Measurements from ENCODE around the gene CLEC14A.

CLEC14A gene

DNA sequence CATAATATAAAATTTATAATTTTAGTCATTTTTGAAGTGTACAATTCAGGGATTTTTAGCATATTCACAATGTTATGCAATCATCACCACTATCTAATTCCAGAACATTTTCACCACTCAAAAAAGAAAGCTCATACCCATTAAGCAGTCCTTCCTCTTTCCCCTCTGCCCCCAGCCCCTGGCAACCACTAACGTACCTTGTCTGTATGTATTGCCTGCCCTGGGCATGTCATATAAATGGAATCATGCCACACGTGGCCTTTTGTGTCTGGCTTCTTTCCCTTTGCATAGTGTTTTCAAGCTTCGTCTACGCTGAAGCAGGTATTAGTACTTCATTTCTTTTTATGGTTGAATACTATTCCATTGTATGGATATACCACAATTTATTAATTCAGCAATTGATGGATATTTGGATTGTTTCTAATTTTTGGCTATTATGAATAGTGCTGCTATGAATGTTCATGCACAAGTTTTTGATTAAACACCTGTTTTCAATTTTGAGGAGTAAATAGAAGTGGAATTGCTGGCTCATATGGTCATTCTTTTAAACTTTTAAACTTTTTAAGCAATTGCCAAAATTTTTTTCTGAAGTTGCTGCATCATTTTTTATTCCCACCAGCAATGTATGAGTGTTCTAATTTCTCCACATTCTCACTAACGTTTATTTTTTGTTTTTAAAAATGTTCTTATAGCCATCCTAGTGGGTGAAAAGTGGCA is 49.8 kb downstream of the CLEC14A start:
- Histone ChIP-seq H3K4me1 (ENCODE audit: insufficient read depth, low read length) (no peaks in the 10 kb centered on the region), H3K9ac (ENCODE audit: low read depth, low read length) (no peak overlapping the region)

DNA sequence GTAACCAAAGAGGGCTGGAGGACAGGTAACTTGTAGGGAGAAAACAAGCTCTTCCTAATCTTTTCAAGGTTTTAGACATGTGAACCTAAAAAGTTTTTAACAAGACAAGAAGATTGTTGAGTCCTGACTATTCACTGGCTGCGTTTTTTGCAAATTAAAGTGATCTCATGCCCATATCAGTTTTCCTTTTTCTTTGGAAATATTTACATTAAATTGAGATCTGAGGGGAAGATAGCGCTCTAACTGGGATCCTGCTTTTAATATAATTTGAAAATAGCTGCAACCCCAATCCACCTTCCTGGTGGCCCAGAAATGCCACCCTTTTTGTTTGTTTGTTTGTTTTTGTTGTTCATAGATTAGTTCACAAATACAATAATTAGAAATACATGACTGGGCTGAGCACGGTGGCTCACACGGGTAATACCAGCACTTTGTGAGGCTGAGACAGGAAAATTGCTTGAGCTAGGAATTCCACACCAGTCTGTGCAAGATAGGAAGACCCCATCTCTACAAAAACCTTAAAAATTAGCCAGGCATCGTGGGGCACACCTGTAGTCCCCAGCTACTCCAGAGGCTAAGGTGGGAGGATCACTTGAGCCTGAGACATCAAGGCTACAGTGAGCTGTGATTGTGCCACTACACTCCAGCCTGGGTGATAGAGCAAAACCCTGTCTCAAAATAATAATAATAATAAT is 50.6 kb downstream of the CLEC14A start:
- no peak overlapping the region for H3K9ac ChIP-seq (ENCODE audit: low read depth, low read length)
- H3K4me1 ChIP-seq (ENCODE audit: insufficient read depth, low read length) = no peaks in the 10 kb centered on the region
- H3K9me3 ChIP-seq (ENCODE audit: control insufficient read depth, insufficient read depth, low read length) = no peaks in the 10 kb centered on the region
- no peaks in the 10 kb centered on the region for H3K36me3 ChIP-seq (ENCODE audit: insufficient read depth, low read length)

More for the DNA sequence above, 49.8 kb downstream of the CLEC14A start:
- no peaks in the 10 kb centered on the region for H3K36me3 ChIP-seq (ENCODE audit: insufficient read depth, low read length)
- no peaks in the 10 kb centered on the region for H3K9me3 ChIP-seq (ENCODE audit: control insufficient read depth, insufficient read depth, low read length)

DNA sequence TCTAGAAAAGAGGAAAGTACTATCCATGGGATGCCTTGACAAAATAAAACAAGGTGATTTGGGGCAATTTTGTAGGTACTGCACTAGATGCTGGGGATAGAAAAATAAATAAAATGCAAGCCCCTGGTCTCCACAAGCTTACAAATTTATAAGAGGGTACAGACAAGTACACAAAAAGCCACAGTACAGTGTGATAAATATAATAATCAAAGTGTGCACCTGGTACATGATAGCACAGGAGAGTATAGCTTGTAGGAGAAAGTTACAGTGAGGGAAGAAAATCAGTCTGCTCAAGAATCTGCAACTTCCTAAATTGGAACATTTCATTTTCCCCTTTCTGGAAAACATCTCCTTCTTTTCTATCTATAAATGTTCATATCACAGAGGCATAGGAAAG is 51.2 kb downstream of the CLEC14A start:
- H3K36me3 ChIP-seq (ENCODE audit: insufficient read depth, low read length) = no peaks in the 10 kb centered on the region; the same call in 1 of the 2 replicates
- H3K9ac ChIP-seq (ENCODE audit: low read depth, low read length) = no peak overlapping the region
- no peaks in the 10 kb centered on the region for H3K4me1 ChIP-seq (ENCODE audit: insufficient read depth, low read length)
- H3K9me3 ChIP-seq (ENCODE audit: control insufficient read depth, insufficient read depth, low read length) = no peaks in the 10 kb centered on the region

Data from ES-I3 (cell line).